Endodermal cell (in vitro differentiated cells): ENCODE data around the gene CAPNS1. TPM values are rescaled to one million over a fixed set of nuclear protein-coding genes. Genes with fewer than 3 reads are reported as not detected.

ENCODE experiments used
- DNase-seq: peaks from one replicate; pipeline ENCODE4 v3.0.0-alpha.2; 2017
- H3K27ac ChIP-seq: 2 replicates; pipeline ENCODE4 v1.5.1; 2013; ENCODE audit warnings: mild to moderate bottlenecking, low read depth, low read length, moderate library complexity
- H3K27me3 ChIP-seq: 2 replicates; pipeline ENCODE4 v1.6.1; 2013; ENCODE audit warnings: mild to moderate bottlenecking, low read length, moderate library complexity; ENCODE audit not compliant: insufficient read depth, control insufficient read depth, poor library complexity, severe bottlenecking
- H3K36me3 ChIP-seq: 2 replicates; pipeline ENCODE4 v1.7.0; 2013; ENCODE audit warnings: mild to moderate bottlenecking, low read length, moderate library complexity; ENCODE audit not compliant: control insufficient read depth, insufficient read depth
- H3K4me1 ChIP-seq: one replicate; pipeline ENCODE4 v1.7.0; 2013; ENCODE audit warnings: low read length; ENCODE audit not compliant: control insufficient read depth, insufficient read depth
- H3K4me3 ChIP-seq: 2 replicates; pipeline ENCODE4 v1.5.1; 2013; ENCODE audit warnings: mild to moderate bottlenecking, low read length, moderate library complexity
- H3K9ac ChIP-seq: 2 replicates; pipeline ENCODE4 v1.6.1; 2013; ENCODE audit warnings: mild to moderate bottlenecking, low read length, moderate library complexity; ENCODE audit not compliant: poor library complexity, severe bottlenecking; ENCODE audit errors: extremely low read depth
- H3K9me3 ChIP-seq: 2 replicates; pipeline ENCODE4 v1.6.1; 2013; ENCODE audit warnings: mild to moderate bottlenecking, low read length, moderate library complexity; ENCODE audit not compliant: control insufficient read depth
- H3K27ac Mint-ChIP-seq: 2 replicates; pipeline ENCODE4 v1.8.0; 2020; ENCODE audit warnings: mixed read lengths
- H3K27me3 Mint-ChIP-seq: 2 replicates; pipeline ENCODE4 v1.8.0; 2021; ENCODE audit warnings: mild to moderate bottlenecking, mixed read lengths; ENCODE audit not compliant: insufficient read depth
- H3K36me3 Mint-ChIP-seq: 2 replicates; pipeline ENCODE4 v1.8.0; 2020; ENCODE audit warnings: low read depth, mixed read lengths
- H3K4me1 Mint-ChIP-seq: 2 replicates; pipeline ENCODE4 v1.8.0; 2020; ENCODE audit warnings: mixed read lengths
- H3K4me3 Mint-ChIP-seq: 2 replicates; pipeline ENCODE4 v1.8.0; 2020; ENCODE audit warnings: mild to moderate bottlenecking, moderate library complexity, mixed read lengths
- H3K9me3 Mint-ChIP-seq: 2 replicates; pipeline ENCODE4 v1.8.0; 2020; ENCODE audit warnings: mild to moderate bottlenecking, mixed read lengths
- CTCF ChIP-seq: fragments of 200-600 bp; sonication (generic); conservative IDR thresholded peaks from 2 replicates; pipeline ENCODE4 v1.5.0; 2021; ENCODE audit warnings: antibody characterized with exemption, mild to moderate bottlenecking
- WGBS, 2 experiments: methylation state at CpG; one replicate each; pipeline versions ENCODE4 v1.1.5 to v1.1.7; 2013; ENCODE audit warnings: missing lambda C conversion rate in 2 of 2, mixed read lengths in 1 of 2; ENCODE audit not compliant: insufficient coverage in 1 of 2, insufficient read length in 1 of 2; 5-methylcytosine and 5-hydroxymethylcytosine counted together
- total RNA-seq, 2 donors: library from RNA; stranded (reverse); fragmentation: NEBNext Ultra II Directional in 1 of 2; extraction: Animal tissue kit (Norgen Biotek cat#: 25700) in 1 of 2; gene quantifications; 2 replicates in 1 of 2; 3 replicates in 1 of 2; pipeline ENCODE4 v1.2.1, GENCODE V29; 2021

CAPNS1 gene
- total RNA-seq, 2 donors from 2014 or later, result 633 to 714 TPM

- DNase-seq, result no peak
- Histone ChIP-seq H3K27ac (no peak overlapping the region), H3K4me1 (no peaks in the 10 kb centered on the region), H3K4me3 (no peak overlapping the region), H3K36me3 (peaks cover 72% of the 10 kb centered on the region), H3K27me3 (no peaks in the 10 kb centered on the region), H3K9ac (no peak overlapping the region), H3K9me3 (no peaks in the 10 kb centered on the region)
- Mint-ChIP-seq H3K4me1 (peaks cover 9% of the 10 kb centered on the region), H3K4me3 (no peak overlapping the region), H3K27ac (no peak overlapping the region), H3K9me3 (no peaks in the 10 kb centered on the region), H3K27me3 (no peaks in the 10 kb centered on the region), H3K36me3 (peaks cover 69% of the 10 kb centered on the region)
- no peak for TF ChIP-seq CTCF
- 93 to 98% methylated on average over 6 of the region's 6 CpGs for WGBS, 2 experiments
Measured at GRCh38 chr19:36144624-36145023, 4.8 kb downstream of the CAPNS1 start.

GRCh38 chr19:36149673-36150406, 10.0 kb downstream of the CAPNS1 start:
- Mint-ChIP-seq H3K4me3 (no peak overlapping the region), H3K36me3 (peaks cover 72% of the 10 kb centered on the region)
- WGBS, 2 experiments, result 95 to 96% methylated on average over 8 to 13 of the region's 13 CpGs

GRCh38 chr19:36150586-36150985, 10.7 kb downstream of the CAPNS1 start:
- peaks cover 12% of the 10 kb centered on the region for H3K4me1 Mint-ChIP-seq
- no peaks in the 10 kb centered on the region for H3K27me3 Mint-ChIP-seq
- no peaks in the 10 kb centered on the region for H3K9me3 ChIP-seq
- TF ChIP-seq CTCF, result no peak
- H3K27me3 ChIP-seq, result no peaks in the 10 kb centered on the region
- H3K9me3 Mint-ChIP-seq, result no peaks in the 10 kb centered on the region
- H3K36me3 ChIP-seq, result peaks cover 75% of the 10 kb centered on the region
- DNase-seq, result no peak
- 96 to 100% methylated on average over 2 to 5 of the region's 5 CpGs for WGBS, 2 experiments
- no peak overlapping the region for H3K4me3 Mint-ChIP-seq
- no peaks in the 10 kb centered on the region for H3K4me1 ChIP-seq
- H3K36me3 Mint-ChIP-seq, result peaks cover 70% of the 10 kb centered on the region
- H3K4me3 ChIP-seq, result no peak overlapping the region
- H3K27ac Mint-ChIP-seq, result peak overlapping the region; percentile 86
- H3K27ac ChIP-seq, result no peak overlapping the region
- no peak overlapping the region for H3K9ac ChIP-seq

More at GRCh38 chr19:36149673-36150406, 10.0 kb downstream of the CAPNS1 start:
- Histone ChIP-seq H3K4me1 (no peaks in the 10 kb centered on the region), H3K27me3 (no peaks in the 10 kb centered on the region), H3K36me3 (peaks cover 83% of the 10 kb centered on the region), H3K9ac (no peak overlapping the region), H3K27ac (no peak overlapping the region), H3K9me3 (no peaks in the 10 kb centered on the region), H3K4me3 (no peak overlapping the region)
- TF ChIP-seq CTCF, result no peak
- DNase-seq, result no peak
- Mint-ChIP-seq H3K27ac (peak overlapping the region; percentile 86), H3K4me1 (peaks cover 6% of the 10 kb centered on the region), H3K27me3 (no peaks in the 10 kb centered on the region), H3K9me3 (no peaks in the 10 kb centered on the region)
